GM21529 (cell line): ENCODE results near the gene GPR35.
"Not testable (repeated sequence)": the region's sequence is repeated elsewhere in the genome, so short reads cannot be mapped to it uniquely, and the experiment has no call there.

Experiments
- ATAC-seq: cut with Tn5 transposase; IDR thresholded peaks from one replicate; pipeline ENCODE4 v1.9.1; 2021; ENCODE audit not compliant: unreplicated experiment

The GPR35 gene

GRCh38 chr2:240602266-240603050 lies 22.8 kb upstream of the GPR35 start:
- ATAC-seq = no peak

- ATAC-seq = no peak
Observed at GRCh38 chr2:240603081-240603835, 22.0 kb upstream of the GPR35 start.

GRCh38 chr2:240603846-240604245 lies 21.4 kb upstream of the GPR35 start:
- ATAC-seq = no peak

GRCh38 chr2:240604291-240604938 lies 20.9 kb upstream of the GPR35 start:
- ATAC-seq = no peak

GRCh38 chr2:240604939-240605716 lies 20.2 kb upstream of the GPR35 start:
- ATAC-seq = no peak

GRCh38 chr2:240605867-240606743 lies 19.2 kb upstream of the GPR35 start:
- ATAC-seq = no peak

GRCh38 chr2:240611601-240612210 lies 13.6 kb upstream of the GPR35 start:
- ATAC-seq = no peak

- no peak for ATAC-seq
Observed at GRCh38 chr2:240613781-240614180, 11.5 kb upstream of the GPR35 start.

GRCh38 chr2:240614391-240614790 lies 10.9 kb upstream of the GPR35 start:
- ATAC-seq = no peak

- ATAC-seq = no peak
Observed at GRCh38 chr2:240615396-240615795, 9.9 kb upstream of the GPR35 start.

- no peak for ATAC-seq
Observed at GRCh38 chr2:240615820-240616547, 9.3 kb upstream of the GPR35 start.

GRCh38 chr2:240616860-240617666 lies 8.2 kb upstream of the GPR35 start:
- not testable (repeated sequence) for ATAC-seq

- ATAC-seq = no peak
Observed at GRCh38 chr2:240618776-240619175, 6.5 kb upstream of the GPR35 start.

GRCh38 chr2:240619506-240620148 lies 5.7 kb upstream of the GPR35 start:
- ATAC-seq = no peak

GRCh38 chr2:240620149-240620731 lies 5.0 kb upstream of the GPR35 start:
- ATAC-seq = no peak

GRCh38 chr2:240620859-240621258 lies 4.4 kb upstream of the GPR35 start:
- no peak for ATAC-seq

GRCh38 chr2:240622060-240622411 lies 3.2 kb upstream of the GPR35 start:
- no peak for ATAC-seq
